K562 treated with DMSO at 1 percent for 4 hours (cell line): ENCODE measurements around the gene SLC1A6. TPM values are rescaled to one million over a fixed set of nuclear protein-coding genes. Genes with fewer than 3 reads are reported as not detected.

ENCODE experiments used
- total RNA-seq: library from RNA; unstranded; fragments of 300-600 nt; gene quantifications from 2 replicates; pipeline ENCODE4 v1.2.3, GENCODE V29; 2022; ENCODE audit not compliant: insufficient read depth

The SLC1A6 gene
- not detected in 2 replicates for total RNA-seq

DNA sequence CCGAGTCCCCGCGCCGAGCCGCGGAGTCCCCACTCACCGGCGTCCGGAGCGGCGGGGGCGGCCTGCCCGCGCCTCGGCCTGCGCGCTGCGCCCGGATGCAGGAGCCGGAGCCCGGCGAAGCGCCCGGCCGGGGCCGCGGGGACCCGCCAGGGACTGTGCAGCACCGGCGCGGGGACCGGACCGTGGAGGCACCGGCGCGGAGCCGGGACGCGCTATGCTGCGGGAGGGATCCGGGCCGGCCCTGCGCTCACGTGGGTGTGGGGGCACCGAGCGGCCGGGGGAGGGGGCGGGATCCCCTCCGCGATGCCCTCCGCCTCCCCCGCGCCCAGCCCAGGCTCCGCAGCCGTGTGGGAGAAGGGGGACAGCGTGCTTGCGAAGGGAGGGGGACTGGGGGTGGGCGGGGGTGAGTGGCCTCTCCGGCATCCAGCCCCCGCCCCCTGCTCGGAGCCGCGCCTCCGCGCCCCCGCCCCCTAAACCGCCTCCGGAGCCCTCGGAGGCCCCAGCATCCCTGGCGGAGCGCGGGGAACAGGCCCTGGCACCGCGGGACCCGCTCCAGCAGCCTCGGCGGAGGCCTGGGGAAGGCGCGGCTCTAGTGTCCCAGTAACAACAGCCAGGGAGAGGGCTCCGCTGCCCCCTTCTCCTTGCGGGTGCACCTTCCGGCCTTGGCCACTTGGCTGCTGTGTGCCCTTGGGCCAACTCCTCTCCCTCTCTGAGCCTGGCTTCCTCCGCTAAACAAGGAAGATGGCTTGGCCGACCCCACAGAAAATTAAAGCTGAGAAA is at the start of gene SLC1A6:
SLC1A6 (minus strand) TSS at position 389 of the 780 bp plus-strand sequence. CDS start 6,954 bp downstream, outside the sequence.

DNA sequence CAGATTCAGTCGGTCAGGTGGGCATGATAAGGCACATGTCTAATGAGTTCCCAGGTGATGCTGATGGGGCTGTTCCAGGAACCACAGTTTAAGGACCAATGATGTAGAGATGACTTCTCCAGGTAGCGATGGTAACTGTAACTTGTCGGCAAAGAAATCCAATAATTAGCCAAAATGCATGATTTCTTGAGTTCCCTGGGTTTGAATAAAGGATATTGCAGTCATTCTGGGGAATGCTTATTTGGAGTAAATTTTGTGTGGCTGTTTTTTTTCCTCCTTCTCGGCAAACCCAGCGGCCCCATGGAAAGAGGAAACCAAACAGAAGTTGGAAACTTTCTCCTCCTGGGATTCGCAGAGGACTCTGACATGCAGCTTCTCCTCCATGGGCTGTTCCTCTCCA is 38.5 kb downstream of the SLC1A6 start, which contains the start of gene OR7C2:
OR7C2 (plus strand) TSS at position 301 of the 400 bp plus-strand sequence; CDS start at position 301, 0 bp downstream.

Other genes with a start within 250 kb of the SLC1A6 start
- 8.9 and 13.3 TPM in 2 replicates for gene ADGRE2, start 201.3 kb downstream of the SLC1A6 start, total RNA-seq
- gene OR7A5, start 144.7 kb downstream of the SLC1A6 start, total RNA-seq, result not detected in 2 replicates
- 0.16 TPM in 1 of 2 replicates, not detected in the other for gene OR7C1, start 144.7 kb downstream of the SLC1A6 start, total RNA-seq
- gene OR7A10, start 130.9 kb downstream of the SLC1A6 start, total RNA-seq, result not detected in 2 replicates
- gene OR7A17, start 93.7 kb downstream of the SLC1A6 start, total RNA-seq, result not detected in 2 replicates
- gene OR7C2, start 38.4 kb downstream of the SLC1A6 start, total RNA-seq, result not detected in 2 replicates
- gene CASP14, start 69.6 kb upstream of the SLC1A6 start, total RNA-seq, result not detected in 2 replicates
- gene OR1I1, start 102.3 kb upstream of the SLC1A6 start, total RNA-seq, result not detected in 2 replicates
- gene SYDE1, start 127.5 kb upstream of the SLC1A6 start, total RNA-seq, result not detected in 2 replicates
- 0.29 and 0.39 TPM in 2 replicates for gene NOTCH3, start 221.1 kb upstream of the SLC1A6 start, total RNA-seq